ENCODE data around the gene CASKIN2. TPM values are rescaled to one million over a fixed set of nuclear protein-coding genes. Genes with fewer than 3 reads are reported as not detected.

CASKIN2 gene
- polyA plus RNA-seq, 1 donor: 13.9 TPM

DNA sequence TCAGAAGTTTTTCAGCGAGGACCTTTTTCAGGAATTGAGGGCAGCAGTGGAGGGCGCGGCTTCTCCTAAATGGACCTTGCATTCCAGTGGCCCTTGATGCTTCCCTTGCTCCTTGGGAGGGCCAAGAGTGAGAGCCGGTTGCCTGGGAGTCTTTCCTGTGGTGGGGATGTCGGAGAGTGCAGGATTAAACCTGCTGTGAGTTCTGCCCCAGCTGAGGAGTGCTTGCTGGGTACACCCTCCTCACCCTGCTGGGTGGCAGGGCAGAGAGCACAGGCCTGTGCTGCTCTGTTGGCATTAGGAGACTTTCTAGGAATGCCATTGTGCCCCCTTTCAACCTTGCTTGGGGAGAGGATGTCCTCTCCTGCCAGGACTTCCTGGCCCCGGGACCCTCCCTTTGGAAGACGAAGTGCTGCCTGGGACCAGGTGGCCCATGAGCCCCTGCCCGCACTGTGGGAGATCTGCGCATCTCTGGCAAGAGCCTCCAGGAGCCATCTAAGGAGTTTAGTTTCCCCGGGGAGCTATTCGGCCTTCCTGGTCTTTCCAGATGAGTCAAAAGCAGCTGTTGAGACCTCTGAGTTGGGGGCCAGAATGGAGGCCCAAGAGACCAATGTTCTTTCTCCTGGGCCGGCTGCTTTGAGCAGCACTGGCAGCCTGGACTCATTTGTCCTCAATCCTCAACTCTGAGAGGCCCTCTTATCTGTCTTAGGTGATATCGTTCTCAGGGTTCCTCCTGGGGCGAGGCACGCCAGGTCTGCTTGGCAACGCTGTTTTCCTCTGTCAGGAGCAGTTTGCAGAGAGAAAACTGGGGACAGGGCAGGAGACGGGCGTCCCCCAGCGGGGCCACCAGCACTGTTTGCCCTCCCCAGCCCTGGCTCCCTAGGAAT, 15.7 kb upstream of the CASKIN2 start:
- Histone ChIP-seq H3K27ac (ENCODE audit: low read length) (peak overlapping the region; percentile 93), H3K36me3 (ENCODE audit: control insufficient read depth, insufficient read depth, low read length) (peaks cover 22% of the 10 kb centered on the region), H3K4me1 (ENCODE audit: control insufficient read depth, insufficient read depth, low read length) (peaks cover 70% of the 10 kb centered on the region), H3K9me3 (ENCODE audit: control insufficient read depth, low read depth, low read length) (no peaks in the 10 kb centered on the region), H3K27me3 (ENCODE audit: control insufficient read depth, insufficient read depth, low read length) (peaks cover 2% of the 10 kb centered on the region), H3K4me3 (ENCODE audit: low read length) (no peak overlapping the region)
- DNase-seq: peak in 1 of 2 donors; percentile 84
- WGBS (ENCODE audit: insufficient coverage, low lambda C conversion rate): no CpG with 5 or more reads among the region's 19 CpGs

- WGBS (ENCODE audit: insufficient coverage, low lambda C conversion rate): no CpG with 5 or more reads among the region's 13 CpGs
- Histone ChIP-seq H3K36me3 (ENCODE audit: control insufficient read depth, insufficient read depth, low read length) (peaks cover 33% of the 10 kb centered on the region), H3K4me3 (ENCODE audit: low read length) (peak overlapping the region; percentile 55), H3K27ac (ENCODE audit: low read length) (peak overlapping the region; percentile 94), H3K27me3 (ENCODE audit: control insufficient read depth, insufficient read depth, low read length) (peaks cover 2% of the 10 kb centered on the region), H3K9me3 (ENCODE audit: control insufficient read depth, low read depth, low read length) (no peaks in the 10 kb centered on the region), H3K4me1 (ENCODE audit: control insufficient read depth, insufficient read depth, low read length) (peaks cover 40% of the 10 kb centered on the region)
- DNase-seq: peak in 1 of 2 donors; percentile 81
These were observed 11.4 kb upstream of the CASKIN2 start for GRCh38 chr17:75526555-75527270.

- DNase-seq: peak in 1 of 2 donors; percentile 78
- Histone ChIP-seq H3K36me3 (ENCODE audit: control insufficient read depth, insufficient read depth, low read length) (peaks cover 40% of the 10 kb centered on the region), H3K4me3 (ENCODE audit: low read length) (peak overlapping the region; percentile 55), H3K4me1 (ENCODE audit: control insufficient read depth, insufficient read depth, low read length) (peaks cover 33% of the 10 kb centered on the region), H3K9me3 (ENCODE audit: control insufficient read depth, low read depth, low read length) (no peaks in the 10 kb centered on the region), H3K27me3 (ENCODE audit: control insufficient read depth, insufficient read depth, low read length) (peaks cover 2% of the 10 kb centered on the region), H3K27ac (ENCODE audit: low read length) (peak overlapping the region; percentile 94)
- WGBS (ENCODE audit: insufficient coverage, low lambda C conversion rate): no CpG with 5 or more reads among the region's 60 CpGs
These were observed 10.6 kb upstream of the CASKIN2 start for GRCh38 chr17:75525806-75526554.

DNA sequence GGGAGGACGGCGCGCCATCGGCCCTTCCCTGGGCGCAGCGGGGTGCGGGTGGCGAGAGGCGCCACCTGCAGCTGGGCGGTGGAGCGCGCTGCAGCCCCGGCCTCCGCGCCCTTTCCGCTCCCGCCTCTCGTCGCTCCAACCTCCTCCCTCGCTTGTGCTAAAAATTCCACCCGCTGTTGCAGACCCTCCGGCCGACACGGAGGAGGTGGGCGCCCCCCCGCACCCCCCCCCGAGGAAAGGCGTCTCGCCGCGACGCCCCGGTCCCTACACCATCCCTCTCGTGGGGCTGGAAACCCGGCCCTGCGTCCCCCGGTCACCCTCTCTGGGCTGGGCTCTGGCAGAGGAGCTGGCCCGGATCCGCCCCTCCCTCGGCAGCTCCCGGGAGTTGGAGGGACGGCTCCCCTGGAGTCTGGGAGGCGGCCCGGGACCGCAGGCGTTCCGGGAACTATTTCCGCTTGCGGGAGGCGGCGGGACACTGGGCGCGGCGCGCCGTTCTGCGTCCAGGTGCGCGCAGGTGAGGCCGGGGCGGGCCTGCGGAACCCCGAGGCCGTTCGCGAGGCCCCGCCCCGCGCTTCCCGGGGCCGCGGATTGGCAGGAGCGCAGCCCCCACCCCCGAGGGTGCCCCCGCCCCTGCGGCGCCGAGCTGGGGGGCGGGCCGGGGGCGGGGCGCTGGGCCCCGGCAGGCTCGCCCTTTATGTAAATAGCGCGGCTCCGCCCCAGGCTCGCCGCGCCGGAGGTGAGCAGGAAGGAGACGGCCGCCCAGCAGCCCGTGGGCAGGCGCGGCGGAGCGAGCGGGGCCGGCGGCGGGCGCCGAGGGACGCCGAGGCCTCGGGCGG, 9.9 kb upstream of the CASKIN2 start, which contains the start of gene LLGL2:
TSS of gene LLGL2 (plus strand) at position 728 of the 836 bp plus-strand sequence. CDS start 17,730 bp downstream, outside the sequence.
- no CpG with 5 or more reads among the region's 108 CpGs for WGBS (ENCODE audit: insufficient coverage, low lambda C conversion rate)
- peaks cover 26% of the 10 kb centered on the region for H3K4me1 ChIP-seq (ENCODE audit: control insufficient read depth, insufficient read depth, low read length)

DNA sequence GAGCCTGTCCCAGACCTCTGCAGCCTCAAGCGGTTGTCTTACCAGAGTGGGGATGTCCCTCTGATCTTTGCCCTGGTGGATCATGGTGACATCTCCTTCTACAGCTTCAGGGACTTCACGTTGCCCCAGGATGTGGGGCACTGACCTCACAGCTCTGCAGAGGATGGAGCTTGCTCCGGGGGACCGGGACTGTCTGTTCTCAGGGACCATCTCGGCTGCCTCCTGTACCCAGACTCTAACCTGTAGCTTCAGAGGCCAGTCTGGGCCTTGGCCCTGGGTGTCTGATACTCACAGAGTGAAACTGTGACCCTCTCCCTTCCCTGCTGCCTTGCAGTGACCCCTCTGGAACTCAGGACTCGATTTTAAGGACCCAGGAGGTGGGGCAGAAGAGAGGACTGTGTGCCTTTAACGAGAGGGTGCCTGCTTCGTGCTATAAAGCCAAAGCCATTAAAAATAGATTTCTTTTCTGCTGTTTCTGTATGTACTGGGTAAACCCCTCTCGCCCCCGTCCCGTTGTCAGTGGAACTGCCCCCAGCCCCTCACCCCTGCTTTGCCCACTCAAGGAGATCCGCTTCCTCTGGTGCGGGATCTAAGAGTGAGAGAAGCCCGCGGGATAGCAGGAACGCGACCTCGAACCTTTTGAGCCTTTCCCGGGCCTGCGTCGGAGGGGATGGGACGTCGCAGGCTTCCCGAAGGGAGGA, 9.1 kb upstream of the CASKIN2 start:
- no peak for DNase-seq
- peak overlapping the region; percentile 100 for H3K27ac ChIP-seq (ENCODE audit: low read length)
- H3K27me3 ChIP-seq (ENCODE audit: control insufficient read depth, insufficient read depth, low read length): peaks cover 2% of the 10 kb centered on the region
- peaks cover 21% of the 10 kb centered on the region for H3K4me1 ChIP-seq (ENCODE audit: control insufficient read depth, insufficient read depth, low read length)
- no CpG with 5 or more reads among the region's 24 CpGs for WGBS (ENCODE audit: insufficient coverage, low lambda C conversion rate)
- H3K36me3 ChIP-seq (ENCODE audit: control insufficient read depth, insufficient read depth, low read length): peaks cover 46% of the 10 kb centered on the region
- peak overlapping the region; percentile 98 for H3K4me3 ChIP-seq (ENCODE audit: low read length)
- H3K9me3 ChIP-seq (ENCODE audit: control insufficient read depth, low read depth, low read length): no peaks in the 10 kb centered on the region

More for the DNA sequence above, 9.9 kb upstream of the CASKIN2 start, which contains the start of gene LLGL2:
- DNase-seq: peak; percentile 94 to 98
- H3K9me3 ChIP-seq (ENCODE audit: control insufficient read depth, low read depth, low read length): no peaks in the 10 kb centered on the region
- H3K27ac ChIP-seq (ENCODE audit: low read length): peak within 1 kb of the TSS; percentile 100
- H3K36me3 ChIP-seq (ENCODE audit: control insufficient read depth, insufficient read depth, low read length): peaks cover 45% of the 10 kb centered on the region
- peaks cover 2% of the 10 kb centered on the region for H3K27me3 ChIP-seq (ENCODE audit: control insufficient read depth, insufficient read depth, low read length)
- H3K4me3 ChIP-seq (ENCODE audit: low read length): peak within 1 kb of the TSS; percentile 98

GRCh38 chr17:75523647-75524046, 8.3 kb upstream of the CASKIN2 start:
- DNase-seq: no peak
- WGBS (ENCODE audit: insufficient coverage, low lambda C conversion rate): no CpG with 5 or more reads among the region's 7 CpGs
- Histone ChIP-seq H3K4me1 (ENCODE audit: control insufficient read depth, insufficient read depth, low read length) (peaks cover 24% of the 10 kb centered on the region), H3K9me3 (ENCODE audit: control insufficient read depth, low read depth, low read length) (no peaks in the 10 kb centered on the region), H3K27me3 (ENCODE audit: control insufficient read depth, insufficient read depth, low read length) (peaks cover 2% of the 10 kb centered on the region), H3K27ac (ENCODE audit: low read length) (no peak overlapping the region), H3K36me3 (ENCODE audit: control insufficient read depth, insufficient read depth, low read length) (peaks cover 49% of the 10 kb centered on the region), H3K4me3 (ENCODE audit: low read length) (no peak overlapping the region)

GRCh38 chr17:75521951-75522727, 6.8 kb upstream of the CASKIN2 start:
- H3K9me3 ChIP-seq (ENCODE audit: control insufficient read depth, low read depth, low read length): no peaks in the 10 kb centered on the region
- peaks cover 2% of the 10 kb centered on the region for H3K27me3 ChIP-seq (ENCODE audit: control insufficient read depth, insufficient read depth, low read length)
- H3K36me3 ChIP-seq (ENCODE audit: control insufficient read depth, insufficient read depth, low read length): peaks cover 55% of the 10 kb centered on the region
- no peak for DNase-seq
- no peak overlapping the region for H3K27ac ChIP-seq (ENCODE audit: low read length)
- H3K4me3 ChIP-seq (ENCODE audit: low read length): no peak overlapping the region
- no CpG with 5 or more reads among the region's 33 CpGs for WGBS (ENCODE audit: insufficient coverage, low lambda C conversion rate)
- peaks cover 31% of the 10 kb centered on the region for H3K4me1 ChIP-seq (ENCODE audit: control insufficient read depth, insufficient read depth, low read length)

- Histone ChIP-seq H3K27me3 (ENCODE audit: control insufficient read depth, insufficient read depth, low read length) (peaks cover 1% of the 10 kb centered on the region), H3K27ac (ENCODE audit: low read length) (no peak overlapping the region), H3K9me3 (ENCODE audit: control insufficient read depth, low read depth, low read length) (no peaks in the 10 kb centered on the region), H3K4me3 (ENCODE audit: low read length) (no peak overlapping the region), H3K4me1 (ENCODE audit: control insufficient read depth, insufficient read depth, low read length) (peaks cover 28% of the 10 kb centered on the region), H3K36me3 (ENCODE audit: control insufficient read depth, insufficient read depth, low read length) (peaks cover 55% of the 10 kb centered on the region)
- no peak for DNase-seq
- WGBS (ENCODE audit: insufficient coverage, low lambda C conversion rate): no CpG with 5 or more reads among the region's 8 CpGs
These were observed 6.0 kb upstream of the CASKIN2 start for GRCh38 chr17:75521290-75521689.
